Activated B cell treated with CpG ODN at 0.5 μM for 24 hours (primary cell): ENCODE results near the gene PCP4L1. TPM values are rescaled to one million over a fixed set of nuclear protein-coding genes. Genes with fewer than 3 reads are reported as not detected.

Experiments
- ATAC-seq: fragments of 200-7000 bp; cut with Tn5 transposase; one replicate; pipeline ENCODE4 v1.10.0; 2021; ENCODE audit warnings: low read depth, mild to moderate bottlenecking, moderate library complexity
- CTCF ChIA-PET: fragments of 350-600 bp; sonication (Branson Sonifier 250); formaldehyde crosslinking; loops from one replicate; lab custom pipeline; 2021; ENCODE audit warnings: antibody characterized with exemption; lab: Charles Lee
- POLR2A ChIA-PET: fragments of 350-600 bp; sonication (Branson Sonifier 250); formaldehyde crosslinking; loops from one replicate; lab custom pipeline; 2021; ENCODE audit warnings: antibody characterized with exemption; lab: Charles Lee
- DNase-seq: peaks from one replicate; pipeline ENCODE4 v3.0.0; 2022
- H3K27ac Mint-ChIP-seq: one replicate; pipeline ENCODE4 v1.8.0; 2020; ENCODE audit warnings: mixed read lengths
- H3K27me3 Mint-ChIP-seq: one replicate; pipeline ENCODE4 v1.8.0; 2021; ENCODE audit warnings: mixed read lengths
- H3K36me3 Mint-ChIP-seq: one replicate; pipeline ENCODE4 v1.8.0; 2021; ENCODE audit warnings: low read depth, mixed read lengths
- H3K4me1 Mint-ChIP-seq: one replicate; pipeline ENCODE4 v1.8.0; 2021; ENCODE audit warnings: mixed read lengths
- H3K4me3 Mint-ChIP-seq: one replicate; pipeline ENCODE4 v1.8.0; 2020; ENCODE audit warnings: mild to moderate bottlenecking, mixed read lengths
- H3K9me3 Mint-ChIP-seq: one replicate; pipeline ENCODE4 v1.8.0; 2020; ENCODE audit warnings: mixed read lengths
- intact Hi-C: fragments of 100-400 bp; cut with micrococcal nuclease; formaldehyde crosslinking; loops from one replicate; pipeline ENCODE4 v1.15.1; 2024
- total RNA-seq: library from RNA; stranded (reverse); gene quantifications from 2 replicates; pipeline ENCODE4 v1.2.3, GENCODE V29; 2022
- TF ChIP-seq, protein P1 (sequence below): fragments of 200-600 bp; IDR thresholded peaks from one replicate; pipeline ENCODE4 v1.8.0; 2022; ENCODE audit warnings: antibody characterized with exemption, mild to moderate bottlenecking

Gene PCP4L1
- total RNA-seq, 1 donor from 2014 or later, result not detected

DNA sequence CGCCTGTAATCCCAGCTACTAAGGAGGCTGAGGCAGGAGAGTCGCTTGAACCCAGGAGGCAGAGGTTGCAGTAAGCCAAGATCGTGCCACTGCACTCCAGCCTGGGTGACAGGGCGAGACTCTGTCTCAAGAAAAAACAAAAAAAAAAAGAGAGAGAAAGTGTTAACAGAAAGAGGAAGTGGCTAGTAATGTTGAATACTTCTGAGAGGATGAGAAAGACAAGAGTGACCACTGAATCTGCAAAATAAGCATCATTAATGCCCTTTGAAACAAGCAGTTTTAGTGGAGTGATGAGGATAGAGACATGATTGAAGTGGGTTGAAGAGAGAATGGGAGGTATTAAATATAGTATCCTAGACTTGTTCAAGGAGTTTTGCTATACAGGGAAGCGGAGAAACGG is 39.6 kb downstream of the PCP4L1 start:
- ATAC-seq (peak; percentile 45), DNase-seq (no peak)
- H3K36me3 Mint-ChIP-seq, result peaks cover 9% of the 10 kb centered on the region
- H3K4me1 Mint-ChIP-seq, result peaks cover 13% of the 10 kb centered on the region
- TF ChIP-seq, protein P1, sequence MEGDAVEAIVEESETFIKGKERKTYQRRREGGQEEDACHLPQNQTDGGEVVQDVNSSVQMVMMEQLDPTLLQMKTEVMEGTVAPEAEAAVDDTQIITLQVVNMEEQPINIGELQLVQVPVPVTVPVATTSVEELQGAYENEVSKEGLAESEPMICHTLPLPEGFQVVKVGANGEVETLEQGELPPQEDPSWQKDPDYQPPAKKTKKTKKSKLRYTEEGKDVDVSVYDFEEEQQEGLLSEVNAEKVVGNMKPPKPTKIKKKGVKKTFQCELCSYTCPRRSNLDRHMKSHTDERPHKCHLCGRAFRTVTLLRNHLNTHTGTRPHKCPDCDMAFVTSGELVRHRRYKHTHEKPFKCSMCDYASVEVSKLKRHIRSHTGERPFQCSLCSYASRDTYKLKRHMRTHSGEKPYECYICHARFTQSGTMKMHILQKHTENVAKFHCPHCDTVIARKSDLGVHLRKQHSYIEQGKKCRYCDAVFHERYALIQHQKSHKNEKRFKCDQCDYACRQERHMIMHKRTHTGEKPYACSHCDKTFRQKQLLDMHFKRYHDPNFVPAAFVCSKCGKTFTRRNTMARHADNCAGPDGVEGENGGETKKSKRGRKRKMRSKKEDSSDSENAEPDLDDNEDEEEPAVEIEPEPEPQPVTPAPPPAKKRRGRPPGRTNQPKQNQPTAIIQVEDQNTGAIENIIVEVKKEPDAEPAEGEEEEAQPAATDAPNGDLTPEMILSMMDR, result no peak
- H3K4me3 Mint-ChIP-seq, result no peak overlapping the region
- intact Hi-C loops, result no loop called here
- POLR2A ChIA-PET, result interaction anchor here (0.6 kb wide), 1 partner anchor 373 kb away, joined by 7 read pairs; no protein-coding TSS in a partner anchor
- H3K9me3 Mint-ChIP-seq, result no peaks in the 10 kb centered on the region
- CTCF ChIA-PET, result no interaction called here
- H3K27me3 Mint-ChIP-seq, result no peaks in the 10 kb centered on the region
- no peak overlapping the region for H3K27ac Mint-ChIP-seq

DNA sequence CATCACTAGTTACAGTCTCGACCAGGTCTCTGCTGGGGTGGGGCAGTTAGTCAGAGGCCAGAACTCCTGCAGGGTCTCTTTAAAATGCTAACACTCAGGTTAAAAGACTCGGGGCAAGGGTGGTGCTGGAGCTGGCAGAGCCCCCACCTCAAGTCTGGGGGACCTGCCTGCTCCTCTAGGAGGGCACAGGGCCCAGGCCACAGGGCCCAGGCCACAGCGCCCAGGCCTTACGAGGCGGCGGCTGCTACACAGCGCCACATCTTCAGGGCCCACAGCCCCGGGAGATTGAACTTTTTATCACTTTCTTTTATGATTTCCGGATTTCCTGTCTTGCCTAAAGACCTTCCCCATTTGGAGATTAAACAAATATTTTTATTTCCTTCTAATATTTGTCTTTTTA is 40.8 kb downstream of the PCP4L1 start:
- CTCF ChIA-PET, result no interaction called here
- Mint-ChIP-seq H3K27ac (no peak overlapping the region), H3K36me3 (peaks cover 12% of the 10 kb centered on the region), H3K4me3 (no peak overlapping the region), H3K9me3 (no peaks in the 10 kb centered on the region), H3K4me1 (peaks cover 19% of the 10 kb centered on the region), H3K27me3 (no peaks in the 10 kb centered on the region)
- ATAC-seq (no peak), DNase-seq (no peak)
- POLR2A ChIA-PET, result no interaction called here
- TF ChIP-seq, protein P1, result no peak
- intact Hi-C loops, result no loop called here

- Mint-ChIP-seq H3K9me3 (no peaks in the 10 kb centered on the region), H3K27me3 (no peaks in the 10 kb centered on the region), H3K4me1 (peaks cover 30% of the 10 kb centered on the region), H3K36me3 (peaks cover 12% of the 10 kb centered on the region), H3K27ac (no peak overlapping the region), H3K4me3 (no peak overlapping the region)
- ATAC-seq (no peak), DNase-seq (no peak)
- TF ChIP-seq, protein P1, result no peak
- POLR2A ChIA-PET, result no interaction called here
- intact Hi-C loops, result no loop called here
- CTCF ChIA-PET, result no interaction called here
Measured at GRCh38 chr1:161300478-161300877, 41.9 kb downstream of the PCP4L1 start.

DNA sequence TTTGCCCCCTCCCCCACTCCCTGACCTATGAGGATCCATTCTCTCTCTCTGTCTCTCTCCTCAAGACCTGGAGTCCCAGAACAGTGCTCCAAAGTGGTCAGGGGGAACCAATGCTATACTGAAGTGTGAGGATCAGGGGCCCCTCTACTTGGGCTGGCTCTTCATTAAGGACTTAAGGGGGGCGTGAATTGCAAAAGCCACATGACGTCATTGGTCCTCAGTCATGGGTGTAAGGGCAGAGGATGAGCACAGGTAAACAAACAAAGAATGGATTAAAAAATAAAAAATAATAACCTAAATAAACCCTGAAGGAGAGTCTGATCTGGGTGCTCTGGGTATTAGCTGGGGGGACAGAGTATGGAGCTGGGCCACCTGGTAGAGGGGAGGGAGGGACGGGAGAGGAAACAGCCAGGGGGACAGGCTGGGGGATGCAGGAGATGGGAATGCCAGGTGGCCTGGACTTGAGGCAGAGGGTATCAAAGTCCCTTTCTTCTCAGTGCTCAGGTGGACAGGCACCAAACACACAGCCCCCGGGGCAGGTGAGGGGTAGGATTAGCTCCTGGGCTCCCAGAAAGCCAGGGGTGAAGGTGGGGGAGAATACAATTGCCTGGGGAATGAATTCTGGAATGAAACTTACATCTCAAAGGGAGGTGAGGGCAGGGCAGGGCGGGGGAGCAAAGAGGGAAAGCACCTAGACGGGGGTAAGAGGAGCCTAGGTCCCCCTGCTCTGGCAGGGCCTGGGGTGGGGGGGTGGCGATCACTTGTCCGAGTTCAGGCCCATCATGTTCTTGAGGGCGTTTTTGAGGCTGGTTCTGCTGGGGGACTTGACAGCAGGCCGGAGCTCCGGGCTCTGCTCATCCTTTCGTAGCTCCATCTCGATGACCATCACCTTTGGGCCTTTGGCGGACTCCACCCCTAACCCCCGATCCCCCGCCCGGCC is 46.7 kb downstream of the PCP4L1 start:
- POLR2A ChIA-PET, result interaction anchor here (0.6 to 2.3 kb wide), 10 partner anchors 9 to 292 kb away, joined by 3 to 26 read pairs (median 8); partner anchors contain the start of genes NDUFS2, SDHC and TOMM40L
- Mint-ChIP-seq H3K4me3 (peak overlapping the region; percentile 99), H3K4me1 (peaks cover 44% of the 10 kb centered on the region), H3K27ac (peak overlapping the region; percentile 93), H3K27me3 (no peaks in the 10 kb centered on the region), H3K9me3 (no peaks in the 10 kb centered on the region), H3K36me3 (peaks cover 16% of the 10 kb centered on the region)
- TF ChIP-seq, protein P1, result no peak
- CTCF ChIA-PET, result interaction anchor here (0.9 to 3.2 kb wide), 5 partner anchors 9 to 139 kb away, joined by 3 to 11 read pairs (median 4); partner anchors contain the start of genes PPOX, SDHC and TOMM40L
- intact Hi-C loops, result no loop called here
- DNase-seq, result no peak
- no peak for ATAC-seq
